ENCODE data around the gene VEGFC.

Gene VEGFC

DNA sequence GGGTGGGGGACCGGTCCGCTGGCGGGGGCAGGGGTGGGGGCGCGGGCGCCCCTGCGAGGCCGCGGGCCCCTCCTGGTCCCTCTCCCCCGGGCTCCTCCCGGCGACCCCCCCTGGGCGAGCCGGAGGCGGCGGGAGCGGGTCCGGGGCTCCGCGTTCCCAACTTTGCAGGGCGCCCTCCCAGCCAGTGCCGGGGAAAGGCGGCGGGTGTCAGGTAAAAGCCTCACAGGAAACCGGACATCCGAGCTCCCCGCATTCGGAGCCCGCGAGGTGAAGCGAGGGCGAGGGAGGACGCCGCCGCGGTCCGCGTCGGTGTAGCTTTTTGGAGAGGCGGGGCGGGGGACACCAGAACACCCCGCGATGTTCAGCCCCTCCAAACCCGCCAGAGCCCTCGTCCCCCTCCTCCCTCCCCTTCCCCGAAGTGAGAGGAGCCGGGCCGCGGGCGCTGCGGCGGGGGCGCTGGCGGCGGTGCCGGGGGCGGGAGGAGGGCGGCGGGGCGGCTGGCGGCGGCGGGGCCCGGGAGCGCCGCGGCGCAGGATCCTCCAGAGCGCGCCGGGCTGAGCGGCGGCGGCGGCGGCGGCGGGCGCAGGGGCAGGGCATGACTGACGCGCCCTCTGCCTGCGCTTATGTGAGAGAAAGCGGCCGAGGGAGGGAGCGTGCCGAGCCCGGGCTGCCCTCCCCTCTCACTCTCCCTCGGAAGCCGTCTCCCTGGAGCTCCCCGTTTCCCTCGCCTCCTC is at the start of gene VEGFC:
Gene VEGFC (minus strand): TSS at position 597 of the 734 bp plus-strand sequence. CDS start 611 bp downstream, outside the sequence.
- peak; percentile 66 for DNase-seq

GRCh38 chr4:176841711-176842112 is 49.0 kb upstream of the VEGFC start:
- peak; percentile 68 for DNase-seq

GRCh38 chr4:176840166-176840565 is 47.4 kb upstream of the VEGFC start:
- no peak for DNase-seq

DNA sequence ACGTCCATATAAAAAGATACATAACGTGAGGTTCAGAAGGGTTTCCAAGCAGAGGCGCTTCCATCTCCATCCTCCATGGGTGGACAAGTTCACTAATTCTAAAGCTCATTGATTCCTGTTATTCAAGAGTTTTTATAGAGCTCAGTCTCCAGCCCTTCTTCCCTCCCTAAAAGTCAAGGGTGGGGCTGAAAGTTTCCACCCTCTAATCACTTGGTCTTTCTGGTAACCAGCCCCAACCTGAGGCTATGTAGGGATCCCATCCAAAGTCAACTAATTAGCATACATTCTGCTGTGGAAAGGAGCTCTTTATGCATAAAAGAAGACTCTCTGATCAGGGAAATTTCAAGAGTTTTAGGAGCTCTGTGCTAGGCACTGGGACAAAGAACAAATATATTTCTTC is 46.9 kb upstream of the VEGFC start:
- DNase-seq = no peak

DNA sequence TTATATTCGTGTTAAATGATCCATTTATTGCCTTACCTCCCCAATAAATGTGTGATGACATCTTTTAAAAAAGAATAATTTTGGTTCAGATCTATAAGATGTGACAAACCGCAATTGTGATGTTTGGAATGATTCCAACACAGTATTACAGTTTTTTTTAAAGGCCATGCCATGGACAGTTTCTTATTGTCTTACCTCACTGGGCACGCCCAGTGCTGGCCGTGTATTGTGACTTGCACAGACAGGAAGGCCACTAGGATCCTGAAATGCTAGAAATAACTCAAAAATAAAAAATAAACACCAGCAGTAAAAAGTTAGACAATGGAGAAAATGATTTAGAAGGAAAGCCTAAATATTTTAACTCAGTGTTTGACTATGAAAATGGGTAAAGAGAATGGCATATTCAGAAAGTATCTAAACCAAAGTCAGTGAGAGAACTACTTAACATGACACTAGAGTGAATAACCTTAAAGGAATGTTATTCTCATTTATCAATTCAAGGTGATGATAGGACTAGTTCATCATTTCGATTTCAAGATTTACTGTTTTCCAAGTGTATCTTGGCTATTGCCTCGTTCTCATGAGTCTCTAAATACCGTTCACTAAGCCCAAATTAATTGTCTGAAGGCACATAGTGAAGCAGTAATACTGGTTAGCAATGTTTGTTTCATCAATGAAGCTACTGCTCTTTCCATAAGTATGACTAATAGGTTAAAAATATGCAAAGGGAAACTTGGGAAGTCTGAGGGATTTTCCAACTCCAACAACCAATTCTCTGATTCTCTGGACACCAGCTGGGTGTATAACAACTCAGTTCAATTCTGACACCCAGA is 46.1 kb upstream of the VEGFC start:
- no peak for DNase-seq

GRCh38 chr4:176837169-176837895 is 44.6 kb upstream of the VEGFC start:
- peak; percentile 77 for DNase-seq

DNA sequence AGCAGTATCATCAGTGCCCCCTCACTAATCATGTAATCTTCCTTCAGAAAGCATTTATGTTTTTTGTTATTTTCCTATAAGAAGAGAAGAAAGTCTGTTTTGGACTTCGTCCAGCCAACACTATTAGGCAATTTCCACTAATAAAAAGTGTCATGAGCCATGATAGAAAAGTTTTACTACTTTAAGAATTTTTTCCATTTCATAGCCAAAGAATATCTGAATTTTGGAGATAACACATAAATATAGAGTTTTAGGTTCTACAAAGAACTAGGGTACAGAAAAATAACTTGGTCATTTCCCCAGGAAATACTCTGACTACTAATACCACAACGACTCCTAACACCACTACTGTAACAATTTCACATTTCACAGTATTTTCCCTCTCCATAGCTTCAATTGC is 41.8 kb upstream of the VEGFC start:
- DNase-seq = no peak

GRCh38 chr4:176833400-176834175 is 40.9 kb upstream of the VEGFC start:
- DNase-seq = peak; percentile 65

DNA sequence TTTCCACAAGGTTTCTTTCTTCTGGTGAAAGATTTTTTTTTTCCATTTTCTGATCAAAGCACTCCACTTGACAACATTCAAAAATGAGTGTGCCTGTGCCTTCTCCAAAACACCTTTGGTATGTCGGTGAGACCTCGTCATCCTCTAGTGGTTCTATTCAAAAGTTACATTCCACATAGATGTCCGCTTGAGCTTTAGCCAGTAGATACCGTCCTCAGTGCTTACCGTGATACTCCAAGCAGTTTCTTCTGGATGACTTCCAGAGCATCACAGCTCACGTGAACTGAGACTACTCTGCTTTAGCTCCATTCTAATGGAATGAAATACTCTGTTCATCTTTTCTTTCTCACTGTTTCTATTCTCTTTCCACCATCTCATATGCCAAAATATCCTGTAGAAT is 38.2 kb upstream of the VEGFC start:
- DNase-seq = no peak

- DNase-seq = peak; percentile 67
Measured at GRCh38 chr4:176825586-176825985, 32.9 kb upstream of the VEGFC start.

GRCh38 chr4:176824645-176825366 is 32.1 kb upstream of the VEGFC start:
- no peak for DNase-seq

- DNase-seq = no peak
Measured at GRCh38 chr4:176818531-176818930, 25.8 kb upstream of the VEGFC start.

GRCh38 chr4:176817204-176817603 is 24.5 kb upstream of the VEGFC start:
- DNase-seq = no peak

DNA sequence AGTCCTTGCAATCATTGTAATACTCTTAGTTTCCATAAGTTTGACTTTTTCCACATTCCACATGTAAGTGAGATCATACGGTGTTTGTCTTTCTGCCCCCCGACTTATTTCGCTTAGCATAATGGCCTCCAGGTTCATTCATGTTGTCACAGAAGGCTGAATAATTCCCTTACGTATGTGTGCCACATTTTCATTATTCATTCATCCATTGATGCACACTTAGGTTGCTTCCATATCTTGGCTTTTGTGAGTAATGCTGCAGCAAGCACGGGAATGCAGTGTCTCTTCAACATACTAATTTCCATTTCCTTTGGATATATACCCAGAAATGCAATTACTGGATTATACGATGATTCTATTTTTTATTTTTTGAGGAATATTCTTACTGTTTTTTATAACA is 22.0 kb upstream of the VEGFC start:
- DNase-seq = no peak

GRCh38 chr4:176810481-176811249 is 17.9 kb upstream of the VEGFC start:
- DNase-seq = no peak

- DNase-seq = no peak
Measured at GRCh38 chr4:176806778-176807375, 14.2 kb upstream of the VEGFC start.

DNA sequence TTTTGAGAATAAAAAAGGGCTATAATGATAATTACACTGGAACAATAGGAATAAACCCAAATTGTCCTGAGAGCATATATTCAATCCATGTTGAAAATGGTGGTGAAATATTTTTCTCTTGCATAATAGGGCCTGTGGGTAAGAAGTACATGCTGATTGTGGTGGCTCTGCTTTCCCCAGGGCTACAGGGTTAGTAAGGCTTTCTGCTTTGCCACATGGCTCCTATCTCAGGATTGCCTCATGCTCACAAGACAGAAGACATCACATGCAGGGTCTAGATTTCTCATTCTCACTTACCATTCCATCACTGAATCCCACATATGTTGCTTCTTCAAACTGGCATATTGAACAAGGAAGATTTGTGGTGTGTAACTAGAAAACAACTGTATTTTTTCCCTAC is 12.4 kb upstream of the VEGFC start:
- no peak for DNase-seq

DNA sequence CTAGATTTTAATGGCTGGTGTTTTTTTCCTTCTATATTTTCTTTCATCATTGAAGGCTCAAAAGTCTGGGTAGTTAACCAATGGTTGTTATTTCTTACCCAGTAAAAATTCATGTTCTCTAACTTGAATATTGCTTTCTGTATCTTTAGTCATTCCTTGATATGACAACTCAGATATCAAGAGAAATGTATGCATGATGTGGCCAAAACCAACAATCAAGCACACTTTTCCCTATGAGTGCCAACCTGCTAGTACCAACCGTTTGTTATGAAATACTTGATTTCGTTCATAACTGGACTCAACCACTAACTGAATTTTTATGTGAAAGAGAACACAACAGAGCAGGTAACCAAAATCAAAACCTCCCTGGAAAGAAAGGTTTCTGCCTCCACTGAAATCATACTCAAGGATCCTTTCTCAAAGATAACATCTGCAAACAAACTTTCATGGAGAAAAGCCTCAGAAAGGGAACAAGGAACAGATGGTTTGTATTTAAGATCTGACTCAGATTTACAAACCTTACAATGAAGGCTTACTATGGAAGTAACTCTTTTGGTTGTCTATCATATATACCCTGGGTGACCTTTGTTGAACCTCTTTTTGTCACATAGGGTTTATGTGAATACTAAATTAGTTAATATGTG is 8.3 kb upstream of the VEGFC start:
- no peak for DNase-seq

DNA sequence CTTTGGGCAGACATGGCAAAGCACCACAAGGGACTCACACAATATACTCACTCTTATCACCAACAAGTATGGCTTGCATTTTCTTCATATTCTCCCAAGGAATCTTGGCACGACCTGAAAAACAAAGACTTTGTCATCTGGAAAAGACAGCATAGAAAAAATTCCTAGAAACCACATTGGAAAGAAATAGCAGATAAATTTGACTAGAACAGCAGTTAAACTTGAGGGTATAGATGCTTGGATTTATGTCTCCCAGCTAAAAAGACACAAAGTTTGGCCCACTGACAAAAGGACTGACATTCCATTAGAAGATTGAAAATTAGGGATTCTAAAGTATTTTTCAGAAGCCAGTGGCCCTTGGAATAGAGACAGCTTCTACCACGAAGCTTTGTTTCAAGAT is 6.9 kb upstream of the VEGFC start:
- no peak for DNase-seq

GRCh38 chr4:176798540-176798939 is 5.8 kb upstream of the VEGFC start:
- no peak for DNase-seq

All from NCI-H82 (cell line).